HCT116 (cell line): ENCODE data around the gene CTIF.

Source experiments
- ATF3 ChIP-seq: IDR thresholded peaks from 2 replicates; pipeline ENCODE4 v1.6.1; 2012
- CEBPB ChIP-seq: IDR thresholded peaks from 2 replicates; pipeline ENCODE4 v1.6.1; 2012; ENCODE audit warnings: low read depth
- CTCF ChIP-seq, 3 experiments: fragments of 200-600 bp in 1 of 3; sonication (generic) in 1 of 3; IDR thresholded peaks in 2 of 3; conservative IDR thresholded peaks in 1 of 3; 2 replicates each; pipeline ENCODE4 v1.5.1; 2012 to 2017; ENCODE audit warnings: low read depth in 2 of 3, low read length in 2 of 3, antibody characterized with exemption in 1 of 3, borderline replicate concordance in 1 of 3, control low read depth in 1 of 3, mild to moderate bottlenecking in 1 of 3, mixed read lengths in 1 of 3, mixed run types in 1 of 3, moderate library complexity in 1 of 3; ENCODE audit not compliant: insufficient read depth in 1 of 3
- EZH2 ChIP-seq: fragments of 200-600 bp; sonication (generic); IDR thresholded peaks from 2 replicates; pipeline ENCODE4 v1.6.1; 2017; ENCODE audit warnings: antibody characterized with exemption, mixed run types
- FOSL1 ChIP-seq: IDR thresholded peaks from 2 replicates; pipeline ENCODE4 v1.6.1; 2012; ENCODE audit warnings: low read depth
- MAX ChIP-seq: IDR thresholded peaks from 2 replicates; pipeline ENCODE4 v1.6.1; 2012
- POLR2A ChIP-seq: IDR thresholded peaks from 2 replicates; pipeline ENCODE4 v1.7.0; 2011; ENCODE audit warnings: borderline replicate concordance; ENCODE audit not compliant: insufficient read depth, insufficient read length; ENCODE audit errors: extremely low read depth
- REST ChIP-seq: IDR thresholded peaks from 2 replicates; pipeline ENCODE4 v1.6.1; 2012; ENCODE audit warnings: low read depth
- SIN3A ChIP-seq: IDR thresholded peaks from 2 replicates; pipeline ENCODE4 v1.6.1; 2012; ENCODE audit warnings: low read depth

GRCh38 chr18:48752928-48753327 lies 214.1 kb downstream of the CTIF start:
- no peak for TF ChIP-seq POLR2A
- no peak for TF ChIP-seq MAX
- no peak for TF ChIP-seq CTCF (IDR thresholded peaks at IDR 0.05 in 2 of 3, conservative IDR thresholded peaks at IDR 0.05 in 1 of 3; ENCODE audit: borderline replicate concordance in 1 of 3, insufficient read depth in 1 of 3, low read depth in 2 of 3, low read length in 2 of 3)
- no peak for TF ChIP-seq FOSL1
- no peak for TF ChIP-seq EZH2
- no peak for TF ChIP-seq ATF3
- TF ChIP-seq SIN3A, result no peak
- TF ChIP-seq CEBPB, result no peak
- no peak for TF ChIP-seq REST
